ENCODE data around the gene STARD7.

Gene STARD7

GRCh38 chr2:96170626-96171025 lies 38.0 kb downstream of the STARD7 start:
- Histone ChIP-seq H3K9me3 (ENCODE audit: severe bottlenecking) (no peaks in the 10 kb centered on the region), H3K4me1 (ENCODE audit: insufficient read depth, poor library complexity, severe bottlenecking) (no peaks in the 10 kb centered on the region), H3K36me3 (ENCODE audit: low read depth) (no peaks in the 10 kb centered on the region), H3K27ac (ENCODE audit: poor library complexity, severe bottlenecking) (no peak overlapping the region), H3K27me3 (ENCODE audit: insufficient read depth, poor library complexity, severe bottlenecking) (no peaks in the 10 kb centered on the region), H3K4me3 (ENCODE audit: severe bottlenecking) (no peak overlapping the region)
- DNase-seq (ENCODE audit: low spot score) (no peak), ATAC-seq (ENCODE audit: low read depth) (no peak)
- TF ChIP-seq CTCF (IDR thresholded peaks at IDR 0.05; ENCODE audit: poor library complexity, severe bottlenecking): no peak

- H3K27me3 ChIP-seq (ENCODE audit: insufficient read depth, poor library complexity, severe bottlenecking): no peaks in the 10 kb centered on the region
- DNase-seq (ENCODE audit: low spot score) (no peak), ATAC-seq (ENCODE audit: low read depth) (no peak)
- no peak for TF ChIP-seq CTCF (IDR thresholded peaks at IDR 0.05; ENCODE audit: poor library complexity, severe bottlenecking)
- no peaks in the 10 kb centered on the region for H3K4me1 ChIP-seq (ENCODE audit: insufficient read depth, poor library complexity, severe bottlenecking)
- H3K27ac ChIP-seq (ENCODE audit: poor library complexity, severe bottlenecking): no peak overlapping the region
- H3K36me3 ChIP-seq (ENCODE audit: low read depth): no peaks in the 10 kb centered on the region
- no peak overlapping the region for H3K4me3 ChIP-seq (ENCODE audit: severe bottlenecking)
- no peaks in the 10 kb centered on the region for H3K9me3 ChIP-seq (ENCODE audit: severe bottlenecking)
Observed at GRCh38 chr2:96169868-96170507, 38.6 kb downstream of the STARD7 start.

GRCh38 chr2:96167407-96168013 lies 41.1 kb downstream of the STARD7 start:
- H3K4me3 ChIP-seq (ENCODE audit: severe bottlenecking): no peak overlapping the region
- no peaks in the 10 kb centered on the region for H3K36me3 ChIP-seq (ENCODE audit: low read depth)
- DNase-seq (ENCODE audit: low spot score): no peak
- no peak overlapping the region for H3K27ac ChIP-seq (ENCODE audit: poor library complexity, severe bottlenecking)
- H3K4me1 ChIP-seq (ENCODE audit: insufficient read depth, poor library complexity, severe bottlenecking): no peaks in the 10 kb centered on the region
- no peak for TF ChIP-seq CTCF (IDR thresholded peaks at IDR 0.05; ENCODE audit: poor library complexity, severe bottlenecking)
- no peak for ATAC-seq (ENCODE audit: low read depth)
- no peaks in the 10 kb centered on the region for H3K9me3 ChIP-seq (ENCODE audit: severe bottlenecking)
- no peaks in the 10 kb centered on the region for H3K27me3 ChIP-seq (ENCODE audit: insufficient read depth, poor library complexity, severe bottlenecking)

GRCh38 chr2:96164459-96165184 lies 44.0 kb downstream of the STARD7 start:
- DNase-seq (ENCODE audit: low spot score) (no peak), ATAC-seq (ENCODE audit: low read depth) (no peak)
- Histone ChIP-seq H3K4me3 (ENCODE audit: severe bottlenecking) (no peak overlapping the region), H3K36me3 (ENCODE audit: low read depth) (no peaks in the 10 kb centered on the region), H3K9me3 (ENCODE audit: severe bottlenecking) (no peaks in the 10 kb centered on the region), H3K4me1 (ENCODE audit: insufficient read depth, poor library complexity, severe bottlenecking) (no peaks in the 10 kb centered on the region), H3K27ac (ENCODE audit: poor library complexity, severe bottlenecking) (no peak overlapping the region), H3K27me3 (ENCODE audit: insufficient read depth, poor library complexity, severe bottlenecking) (no peaks in the 10 kb centered on the region)
- TF ChIP-seq CTCF (IDR thresholded peaks at IDR 0.05; ENCODE audit: poor library complexity, severe bottlenecking): no peak
